NK-92 treated with Interleukin-12 subunit alpha and Interleukin-12 subunit beta, amount 100 ng/mL, for 24 hours (cell line): Measurements from ENCODE around the gene SPAM1.
"Not testable (repeated sequence)": the region's sequence is repeated elsewhere in the genome, so short reads cannot be mapped to it uniquely, and the experiment has no call there.

ENCODE experiments used
- DNase-seq: peaks from one replicate; lab custom pipeline; 2025; lab: John Stamatoyannopoulos, UW

The SPAM1 gene, protein sequence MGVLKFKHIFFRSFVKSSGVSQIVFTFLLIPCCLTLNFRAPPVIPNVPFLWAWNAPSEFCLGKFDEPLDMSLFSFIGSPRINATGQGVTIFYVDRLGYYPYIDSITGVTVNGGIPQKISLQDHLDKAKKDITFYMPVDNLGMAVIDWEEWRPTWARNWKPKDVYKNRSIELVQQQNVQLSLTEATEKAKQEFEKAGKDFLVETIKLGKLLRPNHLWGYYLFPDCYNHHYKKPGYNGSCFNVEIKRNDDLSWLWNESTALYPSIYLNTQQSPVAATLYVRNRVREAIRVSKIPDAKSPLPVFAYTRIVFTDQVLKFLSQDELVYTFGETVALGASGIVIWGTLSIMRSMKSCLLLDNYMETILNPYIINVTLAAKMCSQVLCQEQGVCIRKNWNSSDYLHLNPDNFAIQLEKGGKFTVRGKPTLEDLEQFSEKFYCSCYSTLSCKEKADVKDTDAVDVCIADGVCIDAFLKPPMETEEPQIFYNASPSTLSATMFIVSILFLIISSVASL

DNA sequence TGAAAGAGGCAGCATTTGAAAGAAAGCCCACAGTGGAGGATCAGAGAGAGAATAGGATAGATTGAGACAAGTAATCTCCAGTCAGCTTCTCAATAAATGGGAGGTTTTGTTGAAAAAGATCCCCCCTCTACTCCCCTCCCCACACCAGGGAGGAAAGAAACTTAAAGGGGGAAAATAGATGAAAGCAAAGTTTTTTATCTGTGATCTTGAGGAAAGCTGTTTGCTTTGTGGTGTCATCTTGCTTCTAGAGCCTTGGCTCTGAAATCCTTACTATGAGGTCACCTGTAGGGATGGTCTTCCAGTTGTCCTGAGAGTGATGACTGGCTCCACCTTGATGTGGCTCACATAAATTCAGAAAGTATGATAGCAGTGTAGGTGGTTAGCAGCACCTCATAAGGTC, at the start of gene SPAM1:
SPAM1 (plus strand) TSS at position 301 of the 400 bp plus-strand sequence. CDS start 28,330 bp downstream, outside the sequence.
- DNase-seq, result no peak

DNA sequence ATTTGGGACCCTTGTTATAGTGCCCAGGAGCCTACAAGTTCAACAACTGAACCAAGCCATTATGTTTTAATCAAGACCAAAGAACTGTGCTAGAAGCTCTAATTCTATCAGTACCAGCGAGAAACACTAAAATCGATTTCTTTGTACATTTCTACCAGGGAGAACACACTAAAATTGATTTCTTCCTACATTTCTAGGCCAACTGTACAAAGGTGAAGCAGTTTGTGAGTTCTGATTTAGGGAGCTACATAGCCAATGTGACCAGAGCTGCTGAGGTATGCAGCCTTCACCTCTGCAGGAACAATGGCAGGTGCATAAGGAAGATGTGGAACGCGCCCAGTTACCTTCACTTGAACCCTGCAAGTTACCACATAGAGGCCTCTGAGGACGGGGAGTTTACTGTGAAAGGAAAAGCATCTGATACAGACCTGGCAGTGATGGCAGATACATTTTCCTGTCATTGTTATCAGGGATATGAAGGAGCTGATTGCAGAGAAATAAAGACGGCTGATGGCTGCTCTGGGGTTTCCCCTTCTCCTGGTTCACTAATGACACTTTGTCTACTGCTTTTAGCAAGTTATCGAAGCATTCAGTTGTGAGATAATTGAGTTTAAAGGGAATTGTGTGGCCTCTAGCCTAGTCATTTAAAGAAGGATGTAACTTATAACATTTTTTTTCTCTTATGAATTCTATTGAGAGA, 48.3 kb upstream of the SPAM1 start:
- DNase-seq, result no peak

DNA sequence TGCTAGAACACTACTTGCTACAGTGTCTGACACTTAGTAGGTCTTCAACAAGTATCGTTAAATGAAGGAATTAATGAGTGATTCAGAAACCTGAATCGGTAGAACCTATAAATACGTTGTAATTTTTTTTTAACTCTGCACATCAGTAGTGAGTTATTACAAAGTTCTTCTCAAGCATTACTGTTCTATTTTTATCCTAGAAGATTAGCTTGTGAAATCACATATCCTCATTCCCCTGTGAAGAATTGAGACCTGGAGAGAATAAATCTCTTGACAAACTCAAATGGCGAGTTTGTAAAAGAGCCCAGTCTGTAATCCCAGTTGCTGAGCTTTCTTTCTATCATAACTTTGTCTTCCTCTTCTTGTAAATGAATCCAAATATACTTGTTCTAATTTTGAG, 45.4 kb upstream of the SPAM1 start:
- no peak for DNase-seq

DNA sequence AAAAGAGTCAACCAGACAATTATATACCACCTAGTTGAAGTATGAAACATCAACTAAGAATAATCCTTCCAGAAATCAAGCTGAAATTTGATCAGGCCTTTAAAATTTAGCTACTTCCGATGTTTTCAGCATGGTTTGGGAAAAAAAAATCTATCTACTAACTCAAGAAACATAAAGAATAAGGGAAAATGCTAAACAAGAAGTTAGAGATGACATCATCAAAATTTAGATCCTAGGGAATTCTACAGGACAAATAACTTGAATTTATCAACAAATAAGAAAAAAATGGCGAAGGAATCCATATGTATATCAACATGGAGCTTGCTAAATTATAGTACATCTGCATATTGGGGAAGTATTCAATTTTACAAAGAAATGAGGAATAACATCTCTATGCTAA, 43.7 kb upstream of the SPAM1 start:
- no peak for DNase-seq

DNA sequence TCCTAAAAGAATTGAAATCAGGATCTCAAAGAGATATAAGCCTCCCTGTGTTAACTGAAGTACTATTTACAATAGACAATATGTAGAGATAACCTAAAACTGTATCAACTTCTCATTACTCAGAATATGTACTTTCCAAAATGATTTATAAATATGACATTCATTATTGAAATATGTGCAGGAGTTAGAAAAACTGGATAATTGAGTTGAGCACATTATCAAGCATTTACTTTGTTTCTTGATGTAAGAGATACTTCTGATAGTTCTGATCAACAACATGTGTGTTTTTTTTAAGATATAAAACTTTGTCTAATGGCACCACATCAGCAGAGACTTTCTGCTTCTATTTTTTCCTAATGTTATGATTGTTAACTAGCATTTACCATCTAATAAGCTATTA, 41.9 kb upstream of the SPAM1 start:
- DNase-seq, result no peak

DNA sequence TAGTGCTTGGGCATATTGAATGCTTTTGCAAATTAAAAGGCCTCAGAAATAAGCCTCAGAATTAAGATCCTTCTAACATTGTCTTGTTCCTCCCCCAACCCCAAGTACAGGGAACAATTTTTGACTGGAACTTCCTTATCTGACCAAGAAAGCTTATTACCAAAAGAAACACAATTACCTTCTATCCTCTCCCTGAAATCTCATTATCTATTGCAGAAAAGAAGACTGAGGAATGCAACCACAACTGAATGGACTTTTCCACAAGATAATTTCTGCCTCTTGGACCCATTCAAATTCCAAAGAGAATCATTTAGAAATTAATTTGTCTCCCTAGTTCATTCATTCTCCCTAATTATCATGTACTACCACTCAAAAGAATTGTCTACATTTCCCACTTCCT, 36.8 kb upstream of the SPAM1 start:
- no peak for DNase-seq

DNA sequence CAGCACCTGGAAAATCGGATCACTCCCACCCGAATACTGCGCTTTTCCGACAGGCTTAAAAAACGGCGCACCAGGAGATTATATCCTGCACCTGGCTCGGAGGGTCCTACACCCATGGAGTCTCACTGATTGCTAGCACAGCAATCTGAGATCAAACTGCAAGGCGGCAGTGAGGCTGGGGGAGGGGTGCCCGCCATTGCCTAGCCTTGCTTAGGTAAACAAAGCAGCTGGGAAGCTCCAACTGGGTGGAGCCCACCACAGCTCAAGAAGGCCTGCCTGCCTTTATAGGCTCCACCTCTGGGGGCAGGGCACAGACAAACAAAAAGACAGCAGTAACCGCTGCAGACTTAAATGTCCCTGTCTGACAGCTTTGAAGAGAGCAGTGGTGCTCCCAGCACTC, 30.3 kb upstream of the SPAM1 start:
- not testable (repeated sequence) for DNase-seq

DNA sequence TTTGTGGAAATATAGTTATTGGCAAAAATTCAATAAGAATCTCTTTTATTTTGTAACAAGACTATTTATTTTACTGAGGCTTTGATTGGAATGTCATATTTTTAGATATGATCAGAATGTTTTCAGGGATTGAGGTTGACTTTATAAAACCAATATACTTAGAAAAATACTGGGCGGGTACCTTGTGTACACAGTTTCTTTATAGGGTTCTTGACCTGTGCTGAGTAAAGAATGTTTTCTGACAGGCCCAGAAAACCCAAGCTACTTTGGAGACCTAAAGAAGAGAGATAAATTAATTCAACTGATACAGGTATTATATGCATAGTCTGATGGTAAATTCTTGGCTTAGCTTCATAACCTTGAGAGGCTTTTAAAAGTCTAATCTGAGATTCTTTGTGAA, 23.9 kb upstream of the SPAM1 start:
- no peak for DNase-seq

DNA sequence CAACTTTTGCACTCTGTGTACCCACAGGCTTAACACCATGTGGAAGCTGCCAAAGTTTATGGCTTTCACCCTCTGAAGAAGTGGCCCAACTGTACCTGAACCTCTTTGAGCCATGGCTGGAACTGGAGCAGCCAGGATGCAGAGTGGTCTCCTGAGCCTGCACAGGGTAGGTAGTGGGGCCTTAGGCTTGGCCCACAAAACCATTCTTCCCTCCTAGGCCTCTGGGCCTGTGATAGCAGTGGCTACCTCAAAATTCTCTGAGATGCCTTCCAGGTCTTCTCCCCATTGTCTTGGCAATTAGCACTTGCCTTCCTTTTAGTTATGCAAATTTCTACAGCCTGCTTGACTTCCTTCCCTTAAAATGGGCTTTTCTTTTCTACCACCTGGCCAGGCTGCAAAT, 19.3 kb upstream of the SPAM1 start:
- DNase-seq, result no peak

DNA sequence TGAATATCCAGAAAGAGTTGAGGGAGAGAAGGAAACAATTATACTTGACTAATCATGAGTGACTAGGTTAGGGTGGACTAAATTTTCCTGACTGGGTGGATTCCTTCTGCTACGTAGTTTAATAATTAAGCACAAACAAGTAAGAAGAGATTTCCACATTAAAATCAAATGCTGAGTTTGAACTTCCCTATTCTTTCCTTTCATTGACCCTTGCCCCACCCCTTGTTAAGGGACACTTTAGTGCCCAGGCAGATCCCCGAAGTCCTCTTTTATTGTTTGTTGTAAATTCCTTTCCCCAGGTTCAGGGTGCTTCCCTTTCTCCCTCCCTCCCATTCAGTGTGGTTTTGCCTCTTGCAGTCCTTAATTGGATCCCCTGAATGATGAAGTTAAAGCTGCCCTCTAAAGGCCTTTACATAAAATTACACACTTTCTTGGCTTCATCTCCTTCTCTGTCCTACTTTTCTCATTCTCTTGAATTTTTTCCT, 8.8 kb upstream of the SPAM1 start:
- DNase-seq, result no peak

DNA sequence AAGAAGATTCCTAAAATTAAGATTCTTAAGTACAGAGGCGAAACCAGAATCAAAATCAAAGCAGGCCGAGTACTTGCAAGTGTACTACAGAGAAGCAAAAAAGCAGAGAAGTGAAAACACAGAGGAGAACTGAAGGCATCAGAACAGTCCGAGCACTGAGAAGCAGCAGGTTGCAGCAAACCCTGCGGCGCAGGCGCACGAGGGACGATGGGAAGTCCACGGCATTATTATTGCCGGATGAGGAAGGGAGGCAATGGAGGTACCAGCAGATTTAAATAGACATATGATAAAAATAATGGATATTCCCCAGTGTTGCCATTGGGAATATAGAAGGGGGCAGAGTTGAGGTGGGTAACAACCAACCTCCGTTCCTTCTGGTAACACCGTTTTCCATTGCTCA, 7.2 kb upstream of the SPAM1 start:
- DNase-seq, result no peak

DNA sequence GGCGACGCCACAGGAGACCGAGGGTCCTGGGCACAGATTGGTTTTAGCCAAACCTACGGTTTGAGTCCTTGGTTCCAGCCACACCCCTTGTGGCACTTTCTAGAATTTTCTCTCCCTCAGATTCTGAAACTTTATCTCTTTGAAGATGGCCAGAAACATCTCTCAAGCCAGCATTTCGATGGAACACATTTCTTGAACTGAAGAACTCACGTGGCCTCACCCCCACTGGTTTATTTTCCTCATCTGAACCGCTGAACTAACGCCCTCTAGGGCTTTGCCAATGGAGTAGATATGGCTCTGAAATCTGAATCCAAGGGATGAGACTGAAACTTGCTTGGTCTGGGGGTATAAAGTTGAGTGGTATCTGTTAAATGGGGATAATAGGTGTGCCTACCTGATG, 6.7 kb upstream of the SPAM1 start:
- no peak for DNase-seq

DNA sequence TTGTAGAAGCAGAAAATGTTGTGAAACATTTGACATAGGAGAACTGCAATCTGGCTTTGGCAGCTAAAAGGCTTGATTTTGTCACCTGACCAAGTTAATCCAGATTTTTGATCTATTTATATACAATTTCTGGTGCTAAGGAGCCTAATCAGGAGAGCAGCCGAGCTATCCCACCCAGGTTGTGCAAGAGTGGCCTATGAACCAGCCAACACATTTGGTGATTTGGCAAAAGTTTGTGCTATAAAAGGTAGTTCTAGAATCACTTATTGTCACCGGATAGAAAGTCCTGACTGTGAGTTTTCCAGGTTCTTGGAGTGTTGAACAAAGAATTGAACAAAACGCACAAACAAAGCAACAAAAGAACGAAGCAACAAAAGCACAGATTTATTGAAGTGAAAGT, 1.4 kb upstream of the SPAM1 start:
- DNase-seq, result no peak

DNA sequence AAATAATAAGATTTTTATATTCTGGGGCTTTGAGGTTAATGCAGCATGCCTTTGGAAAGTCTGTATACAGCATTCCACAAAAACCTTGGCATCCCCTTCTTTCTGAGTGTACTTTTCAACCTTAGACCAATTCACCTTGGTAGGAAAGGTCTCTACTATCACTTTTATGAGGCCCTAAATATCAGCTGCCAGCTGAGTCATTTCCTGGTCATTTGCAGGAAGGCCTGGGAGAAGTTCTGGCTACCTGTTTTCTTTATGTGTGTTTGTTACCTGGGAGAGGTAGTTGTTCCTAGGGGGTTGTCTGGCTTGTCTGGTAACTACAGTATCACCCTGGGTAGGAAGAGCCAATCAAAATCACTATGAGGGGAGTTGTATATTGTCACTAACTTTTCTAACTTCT, 4.1 kb downstream of the SPAM1 start:
- DNase-seq, result no peak

DNA sequence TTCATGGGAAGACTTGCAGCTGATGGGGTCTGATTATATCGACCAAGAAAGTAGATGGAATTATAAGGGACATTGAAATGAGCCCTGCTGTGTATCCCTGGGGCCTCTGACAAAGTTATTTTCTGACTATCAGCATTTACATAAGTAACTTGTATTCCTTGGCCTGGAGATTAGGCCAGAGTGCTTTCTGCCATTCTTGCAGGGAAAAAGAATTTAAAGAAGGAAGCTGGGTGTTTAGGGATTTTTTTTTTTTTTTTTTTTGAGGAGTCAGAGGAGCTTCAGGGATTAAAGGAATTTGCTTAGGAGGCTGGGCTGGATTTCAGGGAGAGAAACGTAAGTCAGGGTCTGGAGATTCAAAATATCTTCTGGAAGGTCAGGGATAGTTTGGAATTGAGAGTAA, 4.6 kb downstream of the SPAM1 start:
- DNase-seq, result no peak

DNA sequence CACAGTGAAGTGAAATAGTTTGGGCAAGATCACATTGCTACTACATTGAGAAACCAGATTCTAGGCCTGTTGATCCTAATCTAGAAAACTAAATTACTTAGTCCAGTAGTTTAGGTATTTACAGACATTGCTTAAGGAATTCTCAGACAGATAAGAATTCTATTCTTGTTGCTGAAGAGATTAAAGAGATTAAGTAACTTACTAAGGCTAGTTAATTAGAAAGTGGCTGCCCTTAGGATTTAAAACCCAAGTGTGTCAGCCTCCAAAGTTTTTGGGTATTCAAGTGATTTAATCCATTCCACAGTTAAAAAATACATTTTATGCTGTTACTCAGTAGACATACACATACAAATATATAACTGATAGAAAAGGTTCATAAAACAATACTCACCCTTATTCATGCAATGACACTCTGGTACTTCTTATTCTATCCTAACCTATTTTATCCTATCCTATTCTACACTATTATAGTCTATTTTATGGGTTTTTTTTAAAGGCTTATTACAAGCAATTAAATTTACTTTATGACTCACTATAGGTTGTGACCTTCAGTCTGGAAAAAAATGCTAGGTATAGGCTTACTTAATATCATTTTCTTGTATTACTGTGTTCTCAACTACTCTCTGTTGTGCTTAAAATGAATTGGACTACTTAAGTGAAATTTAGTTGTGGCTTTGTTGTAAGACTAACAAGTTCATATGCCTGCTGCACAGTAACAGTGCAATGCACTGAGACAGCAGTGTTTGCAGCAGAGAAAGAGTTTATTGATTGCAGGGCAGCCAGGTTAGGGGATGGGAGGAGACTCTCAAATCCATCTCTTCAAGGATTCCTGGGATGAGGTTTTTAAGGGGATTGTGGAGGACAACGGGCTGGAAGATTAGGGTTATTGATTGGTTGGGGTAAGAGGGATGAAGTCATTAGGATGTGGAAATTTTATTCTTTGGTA, 10.7 kb downstream of the SPAM1 start:
- no peak for DNase-seq

DNA sequence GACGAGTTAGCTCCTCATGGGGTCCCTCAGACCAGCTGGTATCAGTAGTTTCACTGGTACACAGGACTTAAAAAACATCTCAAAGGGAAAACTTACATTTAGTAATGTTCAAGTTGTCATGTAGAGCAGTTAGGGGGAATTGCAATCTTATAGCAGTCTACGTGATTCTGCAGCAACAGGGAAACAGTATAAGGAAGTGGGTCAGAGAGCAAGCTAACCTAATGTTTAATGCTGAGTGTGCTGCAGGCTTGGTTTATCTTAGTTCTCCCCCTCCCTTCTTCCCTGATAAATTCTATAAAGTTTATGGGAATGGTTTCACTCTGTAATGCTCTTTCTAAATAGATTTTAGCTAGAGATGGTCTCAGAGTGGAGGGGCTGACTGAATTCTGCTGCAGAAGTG, 11.3 kb downstream of the SPAM1 start:
- no peak for DNase-seq

DNA sequence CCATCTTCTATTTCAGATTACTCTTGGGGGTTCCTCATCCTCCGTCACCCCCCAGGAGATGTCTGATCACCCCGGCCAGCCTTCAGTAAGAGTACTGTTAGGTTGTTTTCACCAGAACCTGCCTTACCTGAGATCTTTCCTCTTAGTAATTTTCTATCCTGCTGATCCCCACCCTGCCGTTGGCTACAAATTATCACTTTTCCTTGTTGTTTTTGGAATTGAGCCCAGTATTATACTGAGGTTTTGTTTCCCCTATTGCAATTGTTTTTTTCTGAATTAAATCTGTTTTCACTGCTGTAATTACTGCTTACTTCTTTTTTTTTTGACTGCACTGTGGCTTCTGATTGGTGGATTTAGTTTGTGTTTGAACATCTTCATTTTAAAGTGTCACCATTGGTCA, 14.7 kb downstream of the SPAM1 start:
- DNase-seq, result no peak

DNA sequence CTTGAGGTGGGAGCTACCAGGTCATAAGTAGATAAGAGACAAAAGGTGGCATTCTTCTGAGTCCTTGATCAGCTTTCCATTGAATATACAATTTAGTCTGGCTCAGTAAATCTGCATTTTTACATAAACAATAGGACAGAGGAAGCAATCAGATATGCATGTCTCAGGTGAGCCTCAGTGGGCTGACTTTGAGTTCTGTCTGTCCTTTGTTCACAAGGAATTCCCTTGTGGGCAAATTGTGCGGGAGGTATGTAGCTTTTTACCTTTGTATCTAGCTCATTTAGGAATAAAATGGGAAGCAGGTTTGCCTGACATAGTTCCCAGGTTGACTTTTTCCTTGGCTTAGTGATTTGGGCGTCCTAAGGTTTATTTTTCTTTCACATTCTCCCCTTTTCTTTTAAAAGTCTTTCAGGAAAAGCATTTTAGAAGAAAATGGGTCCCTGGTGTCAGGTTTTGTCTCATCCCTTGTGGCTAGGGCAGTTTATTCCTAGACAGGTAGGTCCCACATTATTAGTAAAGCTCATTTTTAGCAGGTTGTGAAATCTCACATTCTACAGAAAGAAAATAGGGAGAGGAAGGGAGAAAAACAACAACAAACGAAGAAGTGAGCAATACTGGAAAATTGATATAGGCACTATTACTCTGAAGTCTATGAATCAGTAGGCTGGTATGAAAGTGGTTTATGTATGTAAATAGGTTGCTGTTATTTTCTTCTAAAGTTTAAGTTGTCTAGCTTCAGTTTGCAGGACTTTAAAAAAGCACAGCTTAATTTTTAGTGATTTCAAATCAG, 16.5 kb downstream of the SPAM1 start:
- DNase-seq, result no peak

DNA sequence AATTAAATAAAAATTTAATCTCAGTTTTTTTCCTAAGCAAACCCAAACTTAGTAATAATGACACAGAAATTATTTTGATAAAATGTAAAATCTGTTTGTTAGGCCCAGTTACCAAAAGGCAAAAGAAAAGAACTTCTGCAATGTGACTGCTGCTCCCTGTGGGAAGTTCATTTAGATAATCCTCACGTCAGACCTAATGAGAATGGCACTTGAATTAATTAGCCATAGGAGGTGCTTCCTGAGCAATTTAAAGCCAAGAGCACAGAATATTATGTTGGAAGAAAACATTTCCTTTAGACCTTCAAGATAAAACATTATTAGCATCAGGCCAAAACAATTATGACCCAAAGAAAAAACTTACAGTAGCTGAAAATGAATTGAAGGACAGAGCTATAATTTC, 19.4 kb downstream of the SPAM1 start:
- DNase-seq, result no peak

DNA sequence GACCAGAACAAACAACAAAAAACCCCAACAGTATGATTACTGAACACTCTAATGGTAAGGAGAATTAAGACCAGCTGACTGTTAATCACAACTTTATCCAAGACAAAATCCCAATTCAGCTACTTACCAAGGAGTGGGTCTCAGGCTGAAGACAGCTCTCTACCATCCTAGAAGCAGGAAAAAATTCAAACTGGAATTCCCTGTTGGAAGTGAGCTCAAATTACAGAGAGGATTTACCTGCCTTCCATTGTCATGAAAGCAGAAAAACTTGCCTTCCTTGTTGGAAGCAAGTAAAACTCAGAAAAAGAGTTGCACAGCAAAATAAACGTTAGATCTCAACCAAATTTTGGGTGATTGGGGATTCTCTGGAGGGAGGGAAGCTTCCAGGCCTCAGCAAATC, 20.9 kb downstream of the SPAM1 start:
- DNase-seq, result no peak
